ENCODE data around the gene MORN1. TPM values are rescaled to one million over a fixed set of nuclear protein-coding genes. Genes with fewer than 3 reads are reported as not detected.

MORN1 gene
- total RNA-seq, 2 experiments from 2014 or later: 5.9 to 6.6 TPM

DNA sequence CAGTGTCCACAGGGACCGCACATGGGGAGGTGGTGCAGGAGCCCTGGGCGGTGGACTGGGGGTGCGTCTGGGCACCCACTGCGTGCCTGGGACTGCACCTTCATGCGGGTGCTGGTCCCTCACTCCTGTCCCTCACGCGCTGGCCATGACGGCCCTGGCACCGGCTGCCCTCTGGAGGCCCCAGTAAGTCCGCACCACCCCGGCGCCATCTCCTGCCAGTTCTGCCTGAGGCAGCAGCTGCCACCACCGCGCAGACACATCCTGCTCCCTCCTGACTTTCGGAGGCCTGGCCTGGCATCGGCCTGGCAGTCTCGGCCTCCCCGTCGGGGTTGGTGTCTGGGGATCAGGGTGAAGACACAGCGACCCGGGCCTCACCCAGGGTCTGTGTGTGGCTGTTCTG lies 64.8 kb downstream of the MORN1 start:
- intact Hi-C loops (cut with micrococcal nuclease): no loop called here
- DNase-seq (no peak), ATAC-seq (no peak)
- Mint-ChIP-seq H3K4me3 (no peak overlapping the region), H3K27ac (no peak overlapping the region), H3K4me1 (ENCODE audit: low read depth) (no peaks in the 10 kb centered on the region), H3K27me3 (peaks cover 5% of the 10 kb centered on the region), H3K9me3 (no peaks in the 10 kb centered on the region), H3K36me3 (ENCODE audit: low read depth) (no peaks in the 10 kb centered on the region)
- ChIA-PET POLR2A (no interaction called here), CTCF (no interaction called here)
- no peak for TF ChIP-seq CTCF (IDR thresholded peaks at IDR 0.05)

GRCh38 chr1:2324553-2325366 lies 66.6 kb downstream of the MORN1 start:
- no peak for TF ChIP-seq CTCF (IDR thresholded peaks at IDR 0.05)
- CTCF ChIA-PET: no interaction called here

DNA sequence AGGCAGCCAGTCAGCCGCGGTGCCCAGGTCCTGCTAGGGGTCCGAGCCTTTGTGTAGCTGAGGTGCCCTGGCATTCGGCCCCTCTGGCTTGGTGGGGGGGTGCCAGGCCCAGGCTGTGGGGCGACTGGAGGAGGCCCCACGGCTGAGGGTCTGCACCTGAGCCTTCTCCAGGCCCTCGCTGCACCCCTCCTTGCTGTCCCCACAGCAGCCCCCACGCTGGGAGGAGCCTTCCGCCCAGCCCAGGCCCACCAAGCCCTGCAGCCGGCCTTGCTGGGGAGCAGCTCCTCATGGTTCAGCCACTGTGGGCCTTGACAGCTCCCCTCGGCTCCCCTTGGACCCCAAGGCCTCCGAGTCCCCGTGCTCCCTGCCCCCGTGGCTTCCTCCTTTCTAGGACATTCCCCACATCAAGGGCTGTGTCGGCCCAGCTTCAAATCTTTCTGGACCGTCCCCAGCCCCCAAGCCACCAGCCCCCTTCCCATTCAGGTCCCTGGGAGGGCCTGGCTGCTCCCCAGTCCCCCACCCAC lies 67.8 kb downstream of the MORN1 start:
- H3K27ac Mint-ChIP-seq: no peak overlapping the region
- no peak for ATAC-seq
- DNase-seq: no peak
- ChIA-PET CTCF (no interaction called here), POLR2A (no interaction called here)
- H3K27me3 Mint-ChIP-seq: peaks cover 5% of the 10 kb centered on the region
- H3K9me3 Mint-ChIP-seq: no peaks in the 10 kb centered on the region
- TF ChIP-seq CTCF (IDR thresholded peaks at IDR 0.05): no peak
- H3K4me1 Mint-ChIP-seq (ENCODE audit: low read depth): peaks cover 2% of the 10 kb centered on the region
- intact Hi-C loops (cut with micrococcal nuclease): no loop called here
- H3K36me3 Mint-ChIP-seq (ENCODE audit: low read depth): no peaks in the 10 kb centered on the region
- no peak overlapping the region for H3K4me3 Mint-ChIP-seq

More at GRCh38 chr1:2324553-2325366, 66.6 kb downstream of the MORN1 start:
- intact Hi-C loops (cut with micrococcal nuclease): no loop called here
- no peak overlapping the region for H3K4me3 Mint-ChIP-seq
- H3K36me3 Mint-ChIP-seq (ENCODE audit: low read depth): no peaks in the 10 kb centered on the region
- H3K27me3 Mint-ChIP-seq: peaks cover 5% of the 10 kb centered on the region
- no peaks in the 10 kb centered on the region for H3K4me1 Mint-ChIP-seq (ENCODE audit: low read depth)
- POLR2A ChIA-PET: no interaction called here
- no peak overlapping the region for H3K27ac Mint-ChIP-seq
- no peaks in the 10 kb centered on the region for H3K9me3 Mint-ChIP-seq
- peak; percentile 34 for DNase-seq
- peak; percentile 67 for ATAC-seq

- DNase-seq: no peak
Measured at GRCh38 chr1:2322581-2323211, 68.7 kb downstream of the MORN1 start.

More at GRCh38 chr1:2322581-2323211, 68.7 kb downstream of the MORN1 start:
- H3K4me3 Mint-ChIP-seq: no peak overlapping the region
- no peak for TF ChIP-seq CTCF (IDR thresholded peaks at IDR 0.05)
- H3K9me3 Mint-ChIP-seq: no peaks in the 10 kb centered on the region
- H3K27me3 Mint-ChIP-seq: peaks cover 5% of the 10 kb centered on the region
- ChIA-PET CTCF (no interaction called here), POLR2A (no interaction called here)
- ATAC-seq: no peak
- no peaks in the 10 kb centered on the region for H3K36me3 Mint-ChIP-seq (ENCODE audit: low read depth)
- H3K4me1 Mint-ChIP-seq (ENCODE audit: low read depth): peaks cover 2% of the 10 kb centered on the region
- intact Hi-C loops (cut with micrococcal nuclease): no loop called here
- H3K27ac Mint-ChIP-seq: no peak overlapping the region

Measured in activated CD8-positive, alpha-beta T cell treated with anti-CD3 and anti-CD28 coated beads for 36 hours (primary cell).